Tibial nerve (tissue), 3 donors: ENCODE results near the gene ARHGEF17.

Experiments used
- CTCF ChIP-seq, 5 experiments: fragments of 200-600 bp in 3 of 5; fragments of 450-650 bp in 2 of 5; sonication (generic) in 3 of 5; IDR thresholded peaks; one replicate each; pipeline ENCODE4 v1.5.1; 2016 to 2019; ENCODE audit warnings: antibody characterized with exemption in 5 of 5, mild to moderate bottlenecking in 3 of 5, moderate library complexity in 2 of 5
- POLR2A ChIP-seq, 2 donors: fragments of 450-650 bp; IDR thresholded peaks; one replicate each; pipeline ENCODE4 v1.6.1; 2017; ENCODE audit warnings: antibody characterized with exemption in 2 of 2, mild to moderate bottlenecking in 2 of 2, moderate library complexity in 2 of 2

GRCh38 chr11:73270016-73270854 is 37.8 kb upstream of the ARHGEF17 start:
- no peak for TF ChIP-seq CTCF (IDR thresholded peaks at IDR 0.05)
- TF ChIP-seq POLR2A (IDR thresholded peaks at IDR 0.05): no peak
